Naive thymus-derived CD4-positive, alpha-beta T cell (primary cell): ENCODE data around the gene AKAP13. TPM values are rescaled to one million over a fixed set of nuclear protein-coding genes. Genes with fewer than 3 reads are reported as not detected.
"Not testable (repeated sequence)": the region's sequence is repeated elsewhere in the genome, so short reads cannot be mapped to it uniquely, and the experiment has no call there.

Source experiments
- ATAC-seq: fragments of 150-1000 bp; cut with Tn5 transposase; 2 replicates; pipeline ENCODE4 v1.10.0; 2021; ENCODE audit warnings: mild to moderate bottlenecking, moderate library complexity
- CTCF ChIA-PET: fragments of 350-600 bp; sonication (Branson Sonifier 250); formaldehyde crosslinking; loops from one replicate; lab custom pipeline; 2021; ENCODE audit warnings: antibody characterized with exemption; lab: Charles Lee
- POLR2A ChIA-PET: fragments of 350-600 bp; sonication (Branson Sonifier 250); formaldehyde crosslinking; loops from one replicate; lab custom pipeline; 2021; ENCODE audit warnings: antibody characterized with exemption, inconsistent platforms; lab: Charles Lee
- DNase-seq, 9 donors: peaks; one replicate each; pipeline versions ENCODE4 v3.0.0 to v3.0.0-alpha.2; 2020 to 2022; ENCODE audit warnings: mixed read lengths in 1 of 9
- H3K27ac ChIP-seq: one replicate; pipeline ENCODE4 v1.7.0; 2013; ENCODE audit warnings: mild to moderate bottlenecking, low read depth, low read length, moderate library complexity
- H3K27me3 ChIP-seq, 2 donors: one replicate each; pipeline ENCODE4 v1.7.0; 2013; ENCODE audit warnings: low read length in 2 of 2, mild to moderate bottlenecking in 2 of 2, moderate library complexity in 2 of 2; ENCODE audit not compliant: control insufficient read depth in 2 of 2, insufficient read depth in 2 of 2
- H3K36me3 ChIP-seq, 3 experiments: 1 replicate in 2 of 3; 2 replicates in 1 of 3; pipeline ENCODE4 v1.7.0; 2013; ENCODE audit warnings: low read length in 3 of 3, mild to moderate bottlenecking in 3 of 3, moderate library complexity in 1 of 3; ENCODE audit not compliant: insufficient read depth in 3 of 3, control insufficient read depth in 2 of 3
- H3K4me1 ChIP-seq, 2 donors: one replicate each; pipeline ENCODE4 v1.7.0; 2013; ENCODE audit warnings: low read length in 2 of 2, mild to moderate bottlenecking in 2 of 2, moderate library complexity in 1 of 2; ENCODE audit not compliant: control insufficient read depth in 2 of 2, insufficient read depth in 2 of 2
- H3K4me3 ChIP-seq: 2 replicates; pipeline ENCODE4 v1.7.0; 2013; ENCODE audit warnings: mild to moderate bottlenecking, low read length
- H3K9me3 ChIP-seq, 3 experiments: 1 replicate in 2 of 3; 2 replicates in 1 of 3; pipeline ENCODE4 v1.7.0; 2013; ENCODE audit warnings: low read length in 3 of 3; ENCODE audit not compliant: control insufficient read depth in 2 of 3
- H3K27ac Mint-ChIP-seq, 9 donors: one replicate each; pipeline ENCODE4 v1.8.0; 2020 to 2022; ENCODE audit warnings: mixed read lengths in 9 of 9, mild to moderate bottlenecking in 8 of 9, moderate library complexity in 5 of 9, inconsistent platforms in 2 of 9
- H3K27me3 Mint-ChIP-seq, 5 donors: one replicate each; pipeline ENCODE4 v1.8.0; 2021 to 2022; ENCODE audit warnings: mixed read lengths in 5 of 5, mild to moderate bottlenecking in 1 of 5
- H3K36me3 Mint-ChIP-seq, 5 donors: one replicate each; pipeline ENCODE4 v1.8.0; 2020 to 2022; ENCODE audit warnings: mixed read lengths in 5 of 5, mild to moderate bottlenecking in 3 of 5, inconsistent platforms in 1 of 5
- H3K4me1 Mint-ChIP-seq, 7 donors: one replicate each; pipeline ENCODE4 v1.8.0; 2020 to 2022; ENCODE audit warnings: mixed read lengths in 7 of 7, mild to moderate bottlenecking in 3 of 7, inconsistent platforms in 1 of 7
- H3K4me3 Mint-ChIP-seq, 10 donors: one replicate each; pipeline ENCODE4 v1.8.0; 2020 to 2022; ENCODE audit warnings: mild to moderate bottlenecking in 10 of 10, mixed read lengths in 10 of 10, moderate library complexity in 6 of 10, inconsistent platforms in 2 of 10
- H3K9me3 Mint-ChIP-seq, 11 donors: one replicate each; pipeline ENCODE4 v1.8.0; 2020 to 2022; ENCODE audit warnings: mixed read lengths in 11 of 11, mild to moderate bottlenecking in 4 of 11, inconsistent platforms in 1 of 11, moderate library complexity in 1 of 11
- intact Hi-C, 2 donors: fragments of 100-400 bp; cut with micrococcal nuclease; formaldehyde crosslinking; loops; one replicate each; pipeline ENCODE4 v1.15.1; 2023
- polyA plus RNA-seq, 2 donors: library from polyadenylated mRNA; unstranded; fragments of 300-500 nt; fragmentation: Illumina TruSeq; gene quantifications; one replicate each; pipeline ENCODE4 v1.2.3, GENCODE V29; 2021
- total RNA-seq, 6 experiments: library from RNA in 5 of 6; stranded (reverse) in 5 of 6; gene quantifications; 1 replicate in 5 of 6; 2 replicates in 1 of 6; pipeline ENCODE4 v1.2.3 and lab custom pipeline; 2021 to 2026

The AKAP13 gene
- total and polyA plus RNA-seq, 7 experiments from 2014 or later, result 108 to 400 (median 231) TPM

- H3K9me3 ChIP-seq, H3K4me3 ChIP-seq, H3K4me3 Mint-ChIP-seq, H3K27me3 ChIP-seq, CTCF ChIA-PET, intact Hi-C loops, H3K9me3 Mint-ChIP-seq, H3K27ac Mint-ChIP-seq, H3K36me3 ChIP-seq, H3K27me3 Mint-ChIP-seq, H3K36me3 Mint-ChIP-seq, DNase-seq, H3K27ac ChIP-seq, H3K4me1 ChIP-seq, ATAC-seq, POLR2A ChIA-PET: not testable (repeated sequence)
- peaks cover 0 to 11% (median 1%) of the 10 kb centered on the region in 7 donors for H3K4me1 Mint-ChIP-seq
Measured at GRCh38 chr15:85342163-85342562, 38.2 kb upstream of the AKAP13 start.

DNA sequence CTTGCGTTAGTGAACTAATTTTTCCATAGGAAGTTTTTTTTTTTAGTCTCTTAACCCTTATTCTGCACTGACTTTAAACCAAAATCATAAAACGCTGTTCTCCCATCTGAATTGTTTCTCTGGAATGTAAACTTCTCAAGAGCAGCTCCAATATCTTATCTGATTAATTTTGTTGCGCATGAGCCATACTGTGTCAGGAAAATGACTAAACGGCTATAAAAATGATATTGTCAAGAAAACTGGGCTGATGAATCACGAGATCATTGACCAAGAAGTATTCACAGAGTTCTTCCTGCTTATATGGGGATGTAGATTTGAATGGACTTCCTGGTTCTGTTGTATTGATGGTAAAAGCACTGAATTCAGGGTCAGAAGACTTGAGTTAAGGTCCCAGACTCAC, 37.0 kb upstream of the AKAP13 start:
- H3K36me3 ChIP-seq, H3K27ac ChIP-seq, H3K9me3 Mint-ChIP-seq, CTCF ChIA-PET, ATAC-seq, H3K27ac Mint-ChIP-seq, intact Hi-C loops, H3K4me3 ChIP-seq, H3K4me1 ChIP-seq, H3K9me3 ChIP-seq, DNase-seq, H3K27me3 ChIP-seq, H3K27me3 Mint-ChIP-seq, H3K4me3 Mint-ChIP-seq, H3K36me3 Mint-ChIP-seq: not testable (repeated sequence)
- peaks cover 0 to 16% (median 5%) of the 10 kb centered on the region in 7 donors for H3K4me1 Mint-ChIP-seq
- POLR2A ChIA-PET, result interaction anchor here (0.7 kb wide), 1 partner anchor 50 kb away, joined by 4 read pairs; no protein-coding TSS in a partner anchor

- H3K27me3 ChIP-seq, H3K27ac ChIP-seq, H3K36me3 ChIP-seq, H3K9me3 ChIP-seq, H3K4me3 Mint-ChIP-seq, H3K27me3 Mint-ChIP-seq, ATAC-seq, H3K4me1 ChIP-seq, H3K4me3 ChIP-seq, intact Hi-C loops, POLR2A ChIA-PET, H3K27ac Mint-ChIP-seq, H3K9me3 Mint-ChIP-seq, DNase-seq, H3K36me3 Mint-ChIP-seq: not testable (repeated sequence)
- peaks cover 0 to 20% (median 7%) of the 10 kb centered on the region in 7 donors for H3K4me1 Mint-ChIP-seq
- CTCF ChIA-PET, result interaction anchor here (1.0 kb wide), 1 partner anchor 36 kb away, joined by 3 read pairs; the partner anchor contains the start of gene AKAP13
Measured at GRCh38 chr15:85344241-85344640, 36.2 kb upstream of the AKAP13 start.

GRCh38 chr15:85344653-85345114, 35.7 kb upstream of the AKAP13 start:
- CTCF ChIA-PET, result interaction anchor here (0.7 to 1.0 kb wide), 2 partner anchors 10 to 35 kb away, joined by 3 read pairs; partner anchors contain the start of gene AKAP13
- ATAC-seq, H3K27ac ChIP-seq, H3K27me3 Mint-ChIP-seq, H3K9me3 ChIP-seq, H3K36me3 ChIP-seq, POLR2A ChIA-PET, H3K36me3 Mint-ChIP-seq, H3K27me3 ChIP-seq, H3K4me3 ChIP-seq, H3K4me1 ChIP-seq, H3K4me3 Mint-ChIP-seq, H3K9me3 Mint-ChIP-seq, intact Hi-C loops, DNase-seq: not testable (repeated sequence)
- Mint-ChIP-seq H3K27ac (peak overlapping the region in 1 of 9 donors; percentile 51), H3K4me1 (peaks cover 0 to 20% (median 7%) of the 10 kb centered on the region in 7 donors)

- ATAC-seq, H3K4me3 ChIP-seq, H3K4me3 Mint-ChIP-seq, H3K36me3 Mint-ChIP-seq, H3K9me3 ChIP-seq, H3K27ac Mint-ChIP-seq, H3K36me3 ChIP-seq, H3K27me3 ChIP-seq, DNase-seq, intact Hi-C loops, H3K27me3 Mint-ChIP-seq, POLR2A ChIA-PET, H3K27ac ChIP-seq, H3K4me1 ChIP-seq, H3K9me3 Mint-ChIP-seq: not testable (repeated sequence)
- CTCF ChIA-PET, result interaction anchor here (0.7 to 1.0 kb wide), 2 partner anchors 9 to 35 kb away, joined by 3 read pairs; partner anchors contain the start of gene AKAP13
- H3K4me1 Mint-ChIP-seq, result peaks cover 0 to 20% (median 7%) of the 10 kb centered on the region in 7 donors
Measured at GRCh38 chr15:85345196-85345918, 35.0 kb upstream of the AKAP13 start.

GRCh38 chr15:85346462-85347084, 33.8 kb upstream of the AKAP13 start:
- intact Hi-C loops, H3K4me3 Mint-ChIP-seq, H3K9me3 ChIP-seq, H3K36me3 ChIP-seq, POLR2A ChIA-PET, H3K27ac Mint-ChIP-seq, H3K9me3 Mint-ChIP-seq, DNase-seq, H3K27me3 Mint-ChIP-seq, H3K36me3 Mint-ChIP-seq, H3K27ac ChIP-seq, ATAC-seq, H3K4me3 ChIP-seq, H3K27me3 ChIP-seq, H3K4me1 ChIP-seq: not testable (repeated sequence)
- CTCF ChIA-PET, result interaction anchor here (0.6 kb wide), 1 partner anchor 41 kb away, joined by 3 read pairs; no protein-coding TSS in a partner anchor
- peaks cover 0 to 20% (median 7%) of the 10 kb centered on the region in 7 donors for H3K4me1 Mint-ChIP-seq
